Memory B cell (primary cell): ENCODE measurements around the gene STRBP.
A peak's percentile ranks its signal among the peaks of the same experiment; 100 is the strongest.

ENCODE experiments used
- ATAC-seq: fragments of 150-1000 bp; cut with Tn5 transposase; 2 replicates; pipeline ENCODE4 v1.10.0; 2021; ENCODE audit warnings: low read depth, mild to moderate bottlenecking, moderate library complexity
- DNase-seq, 2 donors: peaks; one replicate each; pipeline ENCODE4 v3.0.0; 2022; ENCODE audit warnings: low spot score in 2 of 2
- H3K27ac Mint-ChIP-seq: one replicate; pipeline ENCODE4 v1.8.0; 2022; ENCODE audit warnings: mild to moderate bottlenecking, moderate library complexity, mixed read lengths
- H3K27me3 Mint-ChIP-seq: one replicate; pipeline ENCODE4 v1.8.0; 2022; ENCODE audit warnings: mixed read lengths
- H3K36me3 Mint-ChIP-seq: one replicate; pipeline ENCODE4 v1.8.0; 2022; ENCODE audit warnings: mild to moderate bottlenecking, mixed read lengths
- H3K4me1 Mint-ChIP-seq: one replicate; pipeline ENCODE4 v1.8.0; 2022; ENCODE audit warnings: mixed read lengths
- H3K4me3 Mint-ChIP-seq: one replicate; pipeline ENCODE4 v1.8.0; 2022; ENCODE audit warnings: mild to moderate bottlenecking, moderate library complexity, mixed read lengths
- H3K9me3 Mint-ChIP-seq: one replicate; pipeline ENCODE4 v1.8.0; 2022; ENCODE audit warnings: mixed read lengths

Gene STRBP

GRCh38 chr9:123112015-123112975, 156.1 kb downstream of the STRBP start:
- Mint-ChIP-seq H3K4me3 (no peak overlapping the region), H3K27me3 (no peaks in the 10 kb centered on the region), H3K4me1 (peaks cover 6% of the 10 kb centered on the region), H3K27ac (peak overlapping the region; percentile 72), H3K9me3 (no peaks in the 10 kb centered on the region), H3K36me3 (peaks cover 17% of the 10 kb centered on the region)
- DNase-seq: no peak
- ATAC-seq: peak; percentile 31

- Mint-ChIP-seq H3K4me1 (peaks cover 10% of the 10 kb centered on the region), H3K27ac (peak overlapping the region; percentile 72), H3K4me3 (no peak overlapping the region), H3K9me3 (no peaks in the 10 kb centered on the region), H3K27me3 (no peaks in the 10 kb centered on the region), H3K36me3 (peaks cover 21% of the 10 kb centered on the region)
- ATAC-seq (no peak), DNase-seq (no peak)
Measured at GRCh38 chr9:123111427-123112014, 156.9 kb downstream of the STRBP start.

GRCh38 chr9:123109540-123110279, 158.7 kb downstream of the STRBP start:
- no peak overlapping the region for H3K4me3 Mint-ChIP-seq
- peaks cover 13% of the 10 kb centered on the region for H3K4me1 Mint-ChIP-seq

GRCh38 chr9:123108976-123109375, 159.4 kb downstream of the STRBP start:
- ATAC-seq: no peak
- Mint-ChIP-seq H3K4me1 (peaks cover 13% of the 10 kb centered on the region), H3K36me3 (peaks cover 13% of the 10 kb centered on the region), H3K9me3 (no peaks in the 10 kb centered on the region), H3K4me3 (no peak overlapping the region), H3K27ac (peak overlapping the region; percentile 36), H3K27me3 (no peaks in the 10 kb centered on the region)
- DNase-seq: no peak

More at GRCh38 chr9:123109540-123110279, 158.7 kb downstream of the STRBP start:
- no peak for DNase-seq
- peak overlapping the region; percentile 36 for H3K27ac Mint-ChIP-seq
- no peaks in the 10 kb centered on the region for H3K9me3 Mint-ChIP-seq
- H3K27me3 Mint-ChIP-seq: no peaks in the 10 kb centered on the region
- peaks cover 18% of the 10 kb centered on the region for H3K36me3 Mint-ChIP-seq
- ATAC-seq: no peak

DNA sequence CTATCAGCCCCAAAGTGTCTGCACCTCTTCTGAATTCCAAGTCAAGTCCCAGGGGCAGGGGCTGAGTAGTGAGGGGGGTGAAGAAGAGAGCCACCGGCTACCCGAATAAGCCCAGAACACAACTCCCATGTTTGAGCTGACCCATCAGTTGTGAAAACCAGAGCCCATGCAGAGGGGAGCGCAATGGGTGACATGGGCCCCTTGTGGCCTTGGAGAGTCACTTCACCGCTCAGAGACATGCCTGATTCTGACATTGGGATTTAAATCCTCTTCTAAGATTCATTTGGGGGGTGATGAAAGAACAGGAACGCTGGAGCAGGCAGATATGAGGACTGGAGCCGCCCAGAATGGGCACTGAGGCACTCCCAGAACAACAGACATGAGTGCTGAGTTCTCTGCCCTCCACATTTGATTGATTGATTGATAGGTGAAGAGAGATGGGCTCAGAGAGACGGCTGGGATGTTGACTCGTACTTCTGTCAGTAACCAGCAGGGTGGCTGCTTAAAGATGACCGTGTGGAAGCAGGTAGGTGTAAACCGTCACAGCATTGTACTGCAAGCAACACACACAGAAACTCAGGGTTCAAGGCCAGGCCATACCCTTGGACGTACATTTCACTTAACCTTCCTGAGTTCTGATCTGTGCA, 160.6 kb downstream of the STRBP start:
- H3K4me1 Mint-ChIP-seq: peaks cover 10% of the 10 kb centered on the region
- DNase-seq (no peak), ATAC-seq (peak; percentile 31)
- peaks cover 13% of the 10 kb centered on the region for H3K36me3 Mint-ChIP-seq
- no peak overlapping the region for H3K4me3 Mint-ChIP-seq
- peak overlapping the region; percentile 39 for H3K27ac Mint-ChIP-seq
- no peaks in the 10 kb centered on the region for H3K9me3 Mint-ChIP-seq
- H3K27me3 Mint-ChIP-seq: no peaks in the 10 kb centered on the region

- Mint-ChIP-seq H3K4me1 (peaks cover 10% of the 10 kb centered on the region), H3K9me3 (no peaks in the 10 kb centered on the region), H3K4me3 (no peak overlapping the region), H3K27me3 (no peaks in the 10 kb centered on the region), H3K27ac (no peak overlapping the region), H3K36me3 (peaks cover 18% of the 10 kb centered on the region)
- DNase-seq (no peak), ATAC-seq (no peak)
Measured at GRCh38 chr9:123105490-123105889, 162.9 kb downstream of the STRBP start.

DNA sequence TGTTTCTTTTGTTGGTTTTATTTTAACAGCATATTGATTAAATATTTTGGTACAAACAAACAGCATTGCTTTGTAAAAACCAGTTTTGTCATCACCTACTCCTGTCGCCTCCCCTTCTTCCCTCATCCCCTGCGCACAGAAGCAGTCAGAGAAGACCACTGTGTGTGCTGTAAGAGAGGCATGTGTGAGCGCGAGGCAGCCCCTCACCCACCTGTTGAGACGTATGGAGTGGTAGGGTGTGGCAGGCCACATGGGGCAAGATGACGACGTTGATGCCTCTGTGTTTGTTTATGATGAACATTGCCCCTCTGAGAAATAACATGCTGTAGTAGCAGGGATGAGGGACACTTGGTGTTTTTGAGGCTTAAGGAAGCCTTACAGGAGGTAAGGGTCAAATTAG, 163.6 kb downstream of the STRBP start:
- H3K27ac Mint-ChIP-seq: peak overlapping the region; percentile 26
- peaks cover 10% of the 10 kb centered on the region for H3K4me1 Mint-ChIP-seq
- ATAC-seq (no peak), DNase-seq (no peak)
- H3K27me3 Mint-ChIP-seq: no peaks in the 10 kb centered on the region
- no peaks in the 10 kb centered on the region for H3K9me3 Mint-ChIP-seq
- no peak overlapping the region for H3K4me3 Mint-ChIP-seq
- H3K36me3 Mint-ChIP-seq: peaks cover 18% of the 10 kb centered on the region

GRCh38 chr9:123102375-123103113, 165.8 kb downstream of the STRBP start:
- Mint-ChIP-seq H3K27me3 (no peaks in the 10 kb centered on the region), H3K4me3 (no peak overlapping the region), H3K9me3 (no peaks in the 10 kb centered on the region), H3K4me1 (peaks cover 10% of the 10 kb centered on the region), H3K36me3 (peaks cover 23% of the 10 kb centered on the region), H3K27ac (peak overlapping the region; percentile 78)
- DNase-seq (no peak), ATAC-seq (peak; percentile 39)

DNA sequence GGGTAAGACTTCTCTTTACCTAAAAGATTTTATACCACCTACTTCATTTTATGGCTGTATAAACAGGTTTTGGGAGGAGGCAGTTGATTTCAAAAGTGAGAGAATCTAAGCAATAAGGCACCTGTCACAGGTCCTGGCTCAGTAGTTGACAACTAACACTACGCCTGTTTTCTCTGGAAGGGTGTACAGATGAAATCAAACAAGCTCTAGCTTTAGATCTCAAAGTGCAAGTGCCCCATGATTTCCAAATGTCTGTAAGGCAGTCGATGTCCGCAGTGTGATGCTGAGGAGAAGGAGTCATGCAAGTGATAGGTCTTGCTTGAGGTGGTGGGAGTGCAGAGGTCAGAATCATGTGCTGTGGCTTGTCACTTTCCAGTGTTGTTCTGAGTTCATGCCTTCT, 168.8 kb downstream of the STRBP start:
- Mint-ChIP-seq H3K27me3 (no peaks in the 10 kb centered on the region), H3K4me3 (no peak overlapping the region), H3K4me1 (peaks cover 15% of the 10 kb centered on the region), H3K9me3 (no peaks in the 10 kb centered on the region), H3K36me3 (peaks cover 16% of the 10 kb centered on the region), H3K27ac (no peak overlapping the region)
- DNase-seq (no peak), ATAC-seq (no peak)

DNA sequence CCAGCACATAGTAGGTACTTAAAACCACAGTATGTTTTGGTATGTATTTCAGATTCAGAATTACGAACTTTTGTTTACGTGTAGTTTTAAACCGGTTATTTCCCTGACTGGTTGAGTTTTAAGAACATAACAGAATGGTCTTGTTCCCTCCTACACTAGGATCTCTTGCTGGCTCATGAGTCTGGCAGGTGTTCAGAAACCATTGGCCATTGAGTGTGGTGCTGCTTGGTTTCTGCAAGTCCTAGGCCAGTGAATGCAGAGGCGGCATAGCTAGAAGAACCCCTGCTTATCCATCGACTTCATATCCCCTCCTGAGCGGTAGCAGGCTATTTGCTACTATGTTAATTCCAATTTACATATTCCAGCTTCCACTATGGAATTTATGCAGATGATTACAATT, 169.3 kb downstream of the STRBP start:
- H3K9me3 Mint-ChIP-seq: no peaks in the 10 kb centered on the region
- H3K4me3 Mint-ChIP-seq: no peak overlapping the region
- H3K27me3 Mint-ChIP-seq: no peaks in the 10 kb centered on the region
- no peak overlapping the region for H3K27ac Mint-ChIP-seq
- DNase-seq (no peak), ATAC-seq (no peak)
- H3K4me1 Mint-ChIP-seq: peaks cover 17% of the 10 kb centered on the region
- H3K36me3 Mint-ChIP-seq: peaks cover 18% of the 10 kb centered on the region

DNA sequence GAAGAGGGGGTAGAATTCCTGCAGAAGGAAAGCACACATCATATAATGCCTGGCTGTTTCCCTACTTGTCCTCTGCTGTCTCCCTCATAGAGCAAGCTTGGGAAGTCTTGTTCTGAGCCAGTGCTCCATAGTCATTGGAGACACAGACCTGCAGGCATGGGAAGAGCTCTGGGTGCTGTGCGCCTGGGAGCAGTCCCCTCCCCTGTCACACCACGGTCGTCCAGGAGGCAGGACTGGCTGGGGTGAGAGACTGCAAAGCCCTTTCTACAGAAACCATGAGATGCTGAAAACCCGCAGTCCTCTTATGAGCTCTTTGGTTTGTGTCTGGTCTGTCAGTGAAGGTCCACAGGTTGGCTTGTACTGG, 170.3 kb downstream of the STRBP start:
- Mint-ChIP-seq H3K9me3 (no peaks in the 10 kb centered on the region), H3K27ac (no peak overlapping the region), H3K4me3 (no peak overlapping the region), H3K4me1 (peaks cover 17% of the 10 kb centered on the region), H3K36me3 (peaks cover 15% of the 10 kb centered on the region), H3K27me3 (no peaks in the 10 kb centered on the region)
- DNase-seq (no peak), ATAC-seq (no peak)

GRCh38 chr9:123097430-123098095, 170.8 kb downstream of the STRBP start:
- Mint-ChIP-seq H3K27me3 (no peaks in the 10 kb centered on the region), H3K36me3 (peaks cover 15% of the 10 kb centered on the region)
- DNase-seq: no peak

GRCh38 chr9:123096987-123097386, 171.4 kb downstream of the STRBP start:
- H3K27ac Mint-ChIP-seq: peak overlapping the region; percentile 45
- H3K4me1 Mint-ChIP-seq: peaks cover 16% of the 10 kb centered on the region
- no peaks in the 10 kb centered on the region for H3K27me3 Mint-ChIP-seq
- no peaks in the 10 kb centered on the region for H3K9me3 Mint-ChIP-seq
- H3K36me3 Mint-ChIP-seq: peaks cover 15% of the 10 kb centered on the region
- DNase-seq: no peak
- no peak for ATAC-seq
- H3K4me3 Mint-ChIP-seq: no peak overlapping the region

More at GRCh38 chr9:123097430-123098095, 170.8 kb downstream of the STRBP start:
- Mint-ChIP-seq H3K27ac (peak overlapping the region; percentile 45), H3K4me1 (peaks cover 19% of the 10 kb centered on the region), H3K9me3 (no peaks in the 10 kb centered on the region), H3K4me3 (no peak overlapping the region)
- no peak for ATAC-seq
